Ishikawa (cell line): ENCODE data around the gene DGKI.

Source experiments
- CREB1 ChIP-seq: IDR thresholded peaks from 2 replicates; pipeline ENCODE4 v1.6.1; 2012; ENCODE audit warnings: low read depth
- EP300 ChIP-seq: IDR thresholded peaks from 2 replicates; pipeline ENCODE4 v1.6.1; 2012; ENCODE audit warnings: borderline replicate concordance
- RAD21 ChIP-seq: IDR thresholded peaks from 2 replicates; pipeline ENCODE4 v1.6.1; 2012; ENCODE audit warnings: low read depth
- TAF1 ChIP-seq: IDR thresholded peaks from 2 replicates; pipeline ENCODE4 v1.6.1; 2012; ENCODE audit warnings: low read depth, mild to moderate bottlenecking
- TEAD4 ChIP-seq: IDR thresholded peaks from 2 replicates; pipeline ENCODE4 v1.6.1; 2012
- YY1 ChIP-seq: IDR thresholded peaks from 2 replicates; pipeline ENCODE4 v1.6.1; 2012; ENCODE audit warnings: low read depth
- ZBTB7A ChIP-seq: IDR thresholded peaks from 2 replicates; pipeline ENCODE4 v1.6.1; 2012; ENCODE audit warnings: low read depth
- TF ChIP-seq, protein P1 (sequence below): IDR thresholded peaks from 2 replicates; pipeline ENCODE4 v1.6.1; 2012
- TF ChIP-seq, protein P2 (sequence below): IDR thresholded peaks from 2 replicates; pipeline ENCODE4 v1.6.1; 2012; ENCODE audit warnings: low read depth, mild to moderate bottlenecking
- TF ChIP-seq, protein P3 (sequence below): IDR thresholded peaks from 2 replicates; pipeline ENCODE4 v1.6.1; 2012

DNA sequence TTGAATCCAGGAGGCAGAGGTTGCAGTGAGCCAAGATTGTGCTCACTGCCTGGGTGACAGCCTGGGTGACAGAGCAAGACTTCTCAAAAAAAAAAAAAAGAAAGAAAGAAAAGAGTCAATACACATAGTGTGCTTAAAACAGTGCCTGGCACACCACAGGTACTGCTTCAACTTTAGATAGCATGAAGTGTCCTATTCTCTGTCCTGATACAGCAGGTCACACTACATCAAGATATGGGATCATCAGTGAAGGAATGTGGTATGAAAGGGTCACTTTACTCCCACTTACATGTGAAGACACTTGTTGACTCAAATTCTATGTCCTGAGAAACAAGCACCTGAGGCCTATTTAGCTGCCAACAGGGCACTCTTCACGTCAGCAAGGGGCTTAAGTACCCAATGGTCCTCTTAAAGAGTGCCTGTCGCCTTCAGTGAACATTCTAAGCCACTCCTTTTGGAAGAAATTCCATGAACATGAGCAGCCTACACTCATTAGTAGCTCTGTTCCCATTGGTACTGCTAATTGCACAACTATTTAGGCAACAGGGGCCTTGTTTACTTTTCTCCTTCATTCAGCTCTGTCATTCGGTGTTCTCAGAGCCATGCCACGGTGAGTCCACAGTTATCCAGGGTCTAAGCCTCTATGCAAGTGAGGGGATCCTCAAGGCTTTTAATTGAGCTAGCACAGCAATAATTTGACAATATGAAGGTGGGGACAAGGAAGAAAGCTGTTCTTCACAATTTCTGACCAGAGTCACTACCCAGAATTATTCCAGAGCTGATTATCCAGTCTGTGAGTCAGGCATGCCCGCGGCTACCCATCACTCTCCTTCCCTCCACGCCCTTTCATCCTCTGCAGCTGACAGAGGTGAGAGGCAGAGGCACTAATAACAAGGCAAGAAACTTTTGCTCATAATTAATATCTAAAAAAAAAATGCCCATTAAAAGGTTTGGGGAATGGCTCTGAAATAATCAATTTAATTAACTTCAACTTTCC is 446.6 kb downstream of the DGKI start:
- TF ChIP-seq, protein P1, sequence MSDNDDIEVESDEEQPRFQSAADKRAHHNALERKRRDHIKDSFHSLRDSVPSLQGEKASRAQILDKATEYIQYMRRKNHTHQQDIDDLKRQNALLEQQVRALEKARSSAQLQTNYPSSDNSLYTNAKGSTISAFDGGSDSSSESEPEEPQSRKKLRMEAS, result no peak
- TF ChIP-seq TAF1, result no peak
- TF ChIP-seq, protein P2, sequence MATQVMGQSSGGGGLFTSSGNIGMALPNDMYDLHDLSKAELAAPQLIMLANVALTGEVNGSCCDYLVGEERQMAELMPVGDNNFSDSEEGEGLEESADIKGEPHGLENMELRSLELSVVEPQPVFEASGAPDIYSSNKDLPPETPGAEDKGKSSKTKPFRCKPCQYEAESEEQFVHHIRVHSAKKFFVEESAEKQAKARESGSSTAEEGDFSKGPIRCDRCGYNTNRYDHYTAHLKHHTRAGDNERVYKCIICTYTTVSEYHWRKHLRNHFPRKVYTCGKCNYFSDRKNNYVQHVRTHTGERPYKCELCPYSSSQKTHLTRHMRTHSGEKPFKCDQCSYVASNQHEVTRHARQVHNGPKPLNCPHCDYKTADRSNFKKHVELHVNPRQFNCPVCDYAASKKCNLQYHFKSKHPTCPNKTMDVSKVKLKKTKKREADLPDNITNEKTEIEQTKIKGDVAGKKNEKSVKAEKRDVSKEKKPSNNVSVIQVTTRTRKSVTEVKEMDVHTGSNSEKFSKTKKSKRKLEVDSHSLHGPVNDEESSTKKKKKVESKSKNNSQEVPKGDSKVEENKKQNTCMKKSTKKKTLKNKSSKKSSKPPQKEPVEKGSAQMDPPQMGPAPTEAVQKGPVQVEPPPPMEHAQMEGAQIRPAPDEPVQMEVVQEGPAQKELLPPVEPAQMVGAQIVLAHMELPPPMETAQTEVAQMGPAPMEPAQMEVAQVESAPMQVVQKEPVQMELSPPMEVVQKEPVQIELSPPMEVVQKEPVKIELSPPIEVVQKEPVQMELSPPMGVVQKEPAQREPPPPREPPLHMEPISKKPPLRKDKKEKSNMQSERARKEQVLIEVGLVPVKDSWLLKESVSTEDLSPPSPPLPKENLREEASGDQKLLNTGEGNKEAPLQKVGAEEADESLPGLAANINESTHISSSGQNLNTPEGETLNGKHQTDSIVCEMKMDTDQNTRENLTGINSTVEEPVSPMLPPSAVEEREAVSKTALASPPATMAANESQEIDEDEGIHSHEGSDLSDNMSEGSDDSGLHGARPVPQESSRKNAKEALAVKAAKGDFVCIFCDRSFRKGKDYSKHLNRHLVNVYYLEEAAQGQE, result no peak
- no peak for TF ChIP-seq YY1
- TF ChIP-seq CREB1, result no peak
- TF ChIP-seq ZBTB7A, result no peak
- TF ChIP-seq, protein P3, sequence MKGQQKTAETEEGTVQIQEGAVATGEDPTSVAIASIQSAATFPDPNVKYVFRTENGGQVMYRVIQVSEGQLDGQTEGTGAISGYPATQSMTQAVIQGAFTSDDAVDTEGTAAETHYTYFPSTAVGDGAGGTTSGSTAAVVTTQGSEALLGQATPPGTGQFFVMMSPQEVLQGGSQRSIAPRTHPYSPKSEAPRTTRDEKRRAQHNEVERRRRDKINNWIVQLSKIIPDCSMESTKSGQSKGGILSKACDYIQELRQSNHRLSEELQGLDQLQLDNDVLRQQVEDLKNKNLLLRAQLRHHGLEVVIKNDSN, result no peak
- TF ChIP-seq TEAD4, result no peak
- TF ChIP-seq RAD21, result no peak
- TF ChIP-seq EP300, result no peak
